Stimulated activated CD4-positive, alpha-beta T cell treated with anti-CD3 and anti-CD28 coated beads, Interleukin-1b, Interleukin-23, amount 100 ng/mL, for 24 hours (primary cell): ENCODE results near the gene C1orf198.

Source experiments
- DNase-seq, 4 experiments: peaks; one replicate each; pipeline ENCODE4 v3.0.0-alpha.2; 2020; ENCODE audit warnings: low read depth in 4 of 4, low spot score in 1 of 4

The C1orf198 gene

GRCh38 chr1:230788561-230789275, 79.6 kb downstream of the C1orf198 start:
- DNase-seq = no peak

GRCh38 chr1:230787471-230787870, 80.8 kb downstream of the C1orf198 start:
- no peak for DNase-seq
